DND-41 (cell line): ENCODE data around the gene PHF1.

ENCODE experiments used
- ATAC-seq: fragments of 200-7000 bp; cut with Tn5 transposase; 3 replicates; pipeline ENCODE4 v1.9.1; 2021; ENCODE audit warnings: low read depth; ENCODE audit not compliant: insufficient read depth
- DNase-seq: peaks from one replicate; pipeline ENCODE4 v3.0.0-alpha.2; 2020
- H2AFZ ChIP-seq: 2 replicates; pipeline ENCODE4 v1.6.0; 2012; ENCODE audit warnings: low read depth, low read length
- H3K27ac ChIP-seq: 2 replicates; pipeline ENCODE4 v1.5.1; 2012; ENCODE audit warnings: low read length, inconsistent platforms
- H3K27me3 ChIP-seq: fragments of 200-600 bp; sonication (generic); 2 replicates; pipeline ENCODE4 v1.6.0; 2012; ENCODE audit warnings: low read length, mild to moderate bottlenecking, inconsistent platforms; ENCODE audit not compliant: insufficient read depth, poor library complexity
- H3K36me3 ChIP-seq: 2 replicates; pipeline ENCODE4 v1.5.1; 2012; ENCODE audit warnings: low read length, inconsistent platforms; ENCODE audit not compliant: insufficient read depth
- H3K4me1 ChIP-seq: 2 replicates; pipeline ENCODE4 v1.5.1; 2012; ENCODE audit warnings: mild to moderate bottlenecking, low read length; ENCODE audit not compliant: insufficient read depth
- H3K4me2 ChIP-seq: 2 replicates; pipeline ENCODE4 v1.6.0; 2012; ENCODE audit warnings: mild to moderate bottlenecking, moderate library complexity, low read length, inconsistent platforms; ENCODE audit not compliant: insufficient read depth
- H3K4me3 ChIP-seq, 2 experiments: fragments of 200-600 bp in 1 of 2; shearing (Covaris generic) in 1 of 2; 2 replicates each; pipeline ENCODE4 v1.5.1; 2012 to 2016; ENCODE audit warnings: inconsistent platforms in 2 of 2, low read length in 2 of 2, mild to moderate bottlenecking in 2 of 2, low read depth in 1 of 2, moderate library complexity in 1 of 2
- H3K79me2 ChIP-seq: 2 replicates; pipeline ENCODE4 v1.6.0; 2012; ENCODE audit warnings: low read length, inconsistent platforms; ENCODE audit not compliant: insufficient read depth
- H3K9ac ChIP-seq: 2 replicates; pipeline ENCODE4 v1.6.0; 2012; ENCODE audit warnings: low read depth, mild to moderate bottlenecking, inconsistent platforms, low read length, moderate library complexity
- H3K9me3 ChIP-seq: 2 replicates; pipeline ENCODE4 v1.5.1; 2012; ENCODE audit warnings: low read length, moderate library complexity, mild to moderate bottlenecking, inconsistent platforms; ENCODE audit not compliant: insufficient read depth, severe bottlenecking
- H4K20me1 ChIP-seq: 2 replicates; pipeline ENCODE4 v1.6.0; 2012; ENCODE audit warnings: low read length; ENCODE audit not compliant: insufficient read depth
- CTCF ChIP-seq: IDR thresholded peaks from 2 replicates; pipeline ENCODE4 v1.5.1; 2012; ENCODE audit warnings: borderline replicate concordance, low read length, moderate library complexity, mild to moderate bottlenecking; ENCODE audit not compliant: poor library complexity, severe bottlenecking; ENCODE audit errors: extremely low read depth
- EZH2 ChIP-seq: IDR thresholded peaks from 3 replicates; pipeline ENCODE4 v1.6.1; 2012; ENCODE audit warnings: borderline replicate concordance, low read depth, mild to moderate bottlenecking, moderate library complexity, low read length, inconsistent platforms; ENCODE audit not compliant: severe bottlenecking

Gene PHF1

GRCh38 chr6:33434961-33435360 lies 24.1 kb downstream of the PHF1 start:
- DNase-seq, result no peak
- H3K79me2 ChIP-seq, result peaks cover 9% of the 10 kb centered on the region; the same call in 1 of the 2 replicates
- no peak overlapping the region for H3K4me3 ChIP-seq
- no peak overlapping the region for H2AFZ ChIP-seq
- no peak overlapping the region for H3K4me2 ChIP-seq
- no peaks in the 10 kb centered on the region for H3K27me3 ChIP-seq
- no peak overlapping the region for H3K9ac ChIP-seq
- H3K4me1 ChIP-seq, result peaks cover 21% of the 10 kb centered on the region
- no peaks in the 10 kb centered on the region for H3K9me3 ChIP-seq
- ATAC-seq, result no peak
- no peak for TF ChIP-seq EZH2
- H4K20me1 ChIP-seq, result peaks cover 8% of the 10 kb centered on the region
- peaks cover 50% of the 10 kb centered on the region for H3K36me3 ChIP-seq
- no peak overlapping the region for H3K27ac ChIP-seq

- ATAC-seq (no peak), DNase-seq (no peak)
- H3K79me2 ChIP-seq, result 0 out of 2 replicates have a peak, but pooled peaks cover 3% of the 10 kb centered on the region
- no peak for TF ChIP-seq EZH2
- no peak for TF ChIP-seq CTCF
- H3K9me3 ChIP-seq, result no peaks in the 10 kb centered on the region
- 0 out of 2 replicates have a peak, but pooled peaks cover 7% of the 10 kb centered on the region for H4K20me1 ChIP-seq
- no peak overlapping the region for H3K4me3 ChIP-seq
- peaks cover 2% of the 10 kb centered on the region; the same call in 1 of the 2 replicates for H3K4me1 ChIP-seq
- H2AFZ ChIP-seq, result no peak overlapping the region
- no peak overlapping the region for H3K4me2 ChIP-seq
- H3K27ac ChIP-seq, result no peak overlapping the region
- no peak overlapping the region for H3K9ac ChIP-seq
- H3K36me3 ChIP-seq, result peaks cover 70% of the 10 kb centered on the region
- H3K27me3 ChIP-seq, result no peaks in the 10 kb centered on the region
Measured at GRCh38 chr6:33437666-33438065, 26.9 kb downstream of the PHF1 start.

- Histone ChIP-seq H3K4me1 (no peaks in the 10 kb centered on the region), H3K27me3 (no peaks in the 10 kb centered on the region), H4K20me1 (peaks cover 7% of the 10 kb centered on the region; the same call in 1 of the 2 replicates), H3K27ac (no peak overlapping the region), H3K4me2 (no peak overlapping the region), H2AFZ (no peak overlapping the region), H3K9ac (no peak overlapping the region), H3K36me3 (peaks cover 74% of the 10 kb centered on the region), H3K79me2 (no peaks in the 10 kb centered on the region), H3K9me3 (no peaks in the 10 kb centered on the region), H3K4me3 (no peak overlapping the region)
- DNase-seq, result no peak
- TF ChIP-seq CTCF, result no peak
- TF ChIP-seq EZH2, result no peak
- no peak for ATAC-seq
Measured at GRCh38 chr6:33438978-33439594, 28.3 kb downstream of the PHF1 start.

- TF ChIP-seq EZH2 (no peak), CTCF (no peak)
- no peak for DNase-seq
- Histone ChIP-seq H2AFZ (no peak overlapping the region), H3K4me3 (no peak overlapping the region), H3K4me2 (no peak overlapping the region), H4K20me1 (peaks cover 7% of the 10 kb centered on the region; the same call in 1 of the 2 replicates), H3K27me3 (no peaks in the 10 kb centered on the region), H3K4me1 (no peaks in the 10 kb centered on the region), H3K27ac (no peak overlapping the region), H3K9ac (no peak overlapping the region), H3K9me3 (no peaks in the 10 kb centered on the region), H3K36me3 (peaks cover 82% of the 10 kb centered on the region), H3K79me2 (no peaks in the 10 kb centered on the region)
- ATAC-seq, result no peak
Measured at GRCh38 chr6:33439956-33440648, 29.3 kb downstream of the PHF1 start.
